SU-DHL-6 (cell line): Measurements from ENCODE around the gene ADCY3.

Experiments used
- H2AFZ ChIP-seq: fragments of 200-600 bp; sonication (generic); 2 replicates; pipeline ENCODE4 v1.6.1; 2014; ENCODE audit warnings: low read depth, mild to moderate bottlenecking, moderate library complexity, mixed read lengths, antibody characterized with exemption, low read length; ENCODE audit not compliant: severe bottlenecking
- H3F3A ChIP-seq: fragments of 200-600 bp; shearing (Covaris generic); 2 replicates; pipeline ENCODE4 v1.6.0; 2016; ENCODE audit warnings: antibody characterized with exemption, mild to moderate bottlenecking; ENCODE audit not compliant: insufficient read depth
- H3K27ac ChIP-seq: fragments of 200-600 bp; sonication (generic); 2 replicates; pipeline ENCODE4 v1.5.1; 2016; ENCODE audit warnings: low read depth, mild to moderate bottlenecking, low read length, moderate library complexity, mixed read lengths
- H3K27me3 ChIP-seq: fragments of 200-600 bp; sonication (generic), shearing (Covaris generic); 2 replicates; pipeline ENCODE4 v1.6.0; 2014; ENCODE audit warnings: mild to moderate bottlenecking, low read length
- H3K36me3 ChIP-seq: fragments of 200-600 bp; sonication (generic); 2 replicates; pipeline ENCODE4 v1.6.1; 2014; ENCODE audit warnings: mild to moderate bottlenecking, low read length, mixed read lengths
- H3K4me2 ChIP-seq: fragments of 300-600, 200-600 bp; shearing (Covaris generic), sonication (generic); 2 replicates; pipeline ENCODE4 v1.6.0; 2014; ENCODE audit warnings: low read length, low read depth, mild to moderate bottlenecking; ENCODE audit not compliant: poor library complexity, severe bottlenecking
- H3K4me3 ChIP-seq: fragments of 200-600 bp; sonication (generic); 2 replicates; pipeline ENCODE4 v1.5.1; 2014; ENCODE audit warnings: antibody characterized with exemption, low read length, mild to moderate bottlenecking, mixed read lengths; ENCODE audit not compliant: insufficient read depth, poor library complexity, severe bottlenecking
- H3K79me2 ChIP-seq: fragments of 200-600 bp; sonication (generic); 2 replicates; pipeline ENCODE4 v1.6.1; 2014; ENCODE audit warnings: mild to moderate bottlenecking, low read length, moderate library complexity; ENCODE audit not compliant: insufficient read depth
- H3K9ac ChIP-seq: fragments of 200-600 bp; sonication (generic); 2 replicates; pipeline ENCODE4 v1.7.0; 2014; ENCODE audit warnings: mild to moderate bottlenecking, low read length
- H3K9me2 ChIP-seq: fragments of 200-600 bp; sonication (generic); replicated peaks from 2 replicates; pipeline ENCODE4 v1.6.1; 2014; ENCODE audit warnings: low read length; ENCODE audit not compliant: insufficient read depth
- H3K9me3 ChIP-seq: fragments of 200-600 bp; sonication (generic); 2 replicates; pipeline ENCODE4 v1.6.1; 2014; ENCODE audit warnings: low read length, mixed read lengths; ENCODE audit not compliant: insufficient read depth
- H4K20me1 ChIP-seq: fragments of 200-600 bp; sonication (generic); 2 replicates; pipeline ENCODE4 v1.6.1; 2014; ENCODE audit warnings: low read depth, mild to moderate bottlenecking, antibody characterized with exemption, low read length, moderate library complexity, mixed read lengths
- CTCF ChIP-seq: fragments of 200-600 bp; sonication (generic); IDR thresholded peaks from one replicate; pipeline ENCODE4 v1.5.1; 2017; ENCODE audit warnings: antibody characterized with exemption, mild to moderate bottlenecking, low read length, moderate library complexity; ENCODE audit not compliant: insufficient read depth, poor library complexity, severe bottlenecking
- EZH2phosphoT487 ChIP-seq: fragments of 200-600 bp; sonication (generic), shearing (Covaris generic); conservative IDR thresholded peaks from 2 replicates; pipeline ENCODE4 v1.6.1; 2018; ENCODE audit warnings: mild to moderate bottlenecking, antibody characterized with exemption, low read length, moderate library complexity, mixed read lengths

The ADCY3 gene

GRCh38 chr2:24937236-24937635 is 17.2 kb upstream of the ADCY3 start:
- no peak for TF ChIP-seq CTCF
- no peak for TF ChIP-seq EZH2phosphoT487
- H3K36me3 ChIP-seq: no peaks in the 10 kb centered on the region

GRCh38 chr2:24935145-24935544 is 15.1 kb upstream of the ADCY3 start:
- Histone ChIP-seq H3K4me2 (no peak overlapping the region), H3K9me3 (no peaks in the 10 kb centered on the region), H2AFZ (no peak overlapping the region), H3F3A (no peaks in the 10 kb centered on the region), H3K4me3 (no peak overlapping the region), H4K20me1 (no peaks in the 10 kb centered on the region), H3K79me2 (no peaks in the 10 kb centered on the region), H3K27me3 (no peaks in the 10 kb centered on the region), H3K9ac (no peak overlapping the region), H3K36me3 (no peaks in the 10 kb centered on the region), H3K27ac (no peak overlapping the region), H3K9me2 (no peaks in the 10 kb centered on the region)
- TF ChIP-seq CTCF: no peak
- TF ChIP-seq EZH2phosphoT487: no peak

More at GRCh38 chr2:24937236-24937635, 17.2 kb upstream of the ADCY3 start:
- H3K27me3 ChIP-seq: no peaks in the 10 kb centered on the region
- H3K27ac ChIP-seq: no peak overlapping the region
- no peak overlapping the region for H3K9ac ChIP-seq
- H2AFZ ChIP-seq: no peak overlapping the region
- no peaks in the 10 kb centered on the region for H3F3A ChIP-seq
- no peaks in the 10 kb centered on the region for H3K9me3 ChIP-seq
- H3K4me2 ChIP-seq: no peak overlapping the region
- no peak overlapping the region for H3K4me3 ChIP-seq
- no peaks in the 10 kb centered on the region for H4K20me1 ChIP-seq
- no peaks in the 10 kb centered on the region for H3K9me2 ChIP-seq
- no peaks in the 10 kb centered on the region for H3K79me2 ChIP-seq

- H3K9me3 ChIP-seq: no peaks in the 10 kb centered on the region
- H3K9me2 ChIP-seq: no peaks in the 10 kb centered on the region
- H3K4me3 ChIP-seq: no peak overlapping the region
- TF ChIP-seq CTCF: no peak
- no peak for TF ChIP-seq EZH2phosphoT487
- H3K9ac ChIP-seq: no peak overlapping the region
- H2AFZ ChIP-seq: no peak overlapping the region
- no peak overlapping the region for H3K27ac ChIP-seq
- H3K4me2 ChIP-seq: no peak overlapping the region
- no peaks in the 10 kb centered on the region for H3K79me2 ChIP-seq
- H4K20me1 ChIP-seq: no peaks in the 10 kb centered on the region
- no peaks in the 10 kb centered on the region for H3F3A ChIP-seq
- no peaks in the 10 kb centered on the region for H3K27me3 ChIP-seq
- no peaks in the 10 kb centered on the region for H3K36me3 ChIP-seq
Measured at GRCh38 chr2:24932715-24933114, 12.7 kb upstream of the ADCY3 start.
